IMR-90 (cell line): ENCODE measurements around the gene PHF20.
"Not testable (repeated sequence)": the region's sequence is repeated elsewhere in the genome, so short reads cannot be mapped to it uniquely, and the experiment has no call there.

Source experiments
- CHD1 ChIP-seq: IDR thresholded peaks from 2 replicates; pipeline ENCODE4 v1.6.1; 2012; ENCODE audit warnings: low read depth, low read length, improper control_type of control experiment
- MAZ ChIP-seq: IDR thresholded peaks from 2 replicates; pipeline ENCODE4 v1.6.1; 2012; ENCODE audit warnings: low read depth, mild to moderate bottlenecking, low read length, improper control_type of control experiment, moderate library complexity, borderline replicate concordance
- MXI1 ChIP-seq: IDR thresholded peaks from 2 replicates; pipeline ENCODE4 v1.6.1; 2012; ENCODE audit warnings: low read depth, mild to moderate bottlenecking, low read length, moderate library complexity, borderline replicate concordance
- NFE2L2 ChIP-seq: fragments of 150-350 bp; IDR thresholded peaks from 2 replicates; pipeline ENCODE4 v1.6.1; 2016; ENCODE audit warnings: low read depth, mild to moderate bottlenecking, low read length
- POLR2A ChIP-seq: IDR thresholded peaks from 2 replicates; pipeline ENCODE4 v1.6.1; 2012; ENCODE audit warnings: mild to moderate bottlenecking, low read depth, low read length
- RAD21 ChIP-seq: IDR thresholded peaks from 2 replicates; pipeline ENCODE4 v1.6.1; 2012; ENCODE audit warnings: low read length, improper control_type of control experiment
- RFX5 ChIP-seq: IDR thresholded peaks from 2 replicates; pipeline ENCODE4 v1.8.0; 2012; ENCODE audit warnings: low read depth, mild to moderate bottlenecking, low read length, moderate library complexity
- SMC3 ChIP-seq: fragments of 150-350 bp; IDR thresholded peaks from 2 replicates; pipeline ENCODE4 v1.6.1; 2016; ENCODE audit warnings: low read depth, mild to moderate bottlenecking, antibody characterized with exemption, low read length, moderate library complexity
- TF ChIP-seq, protein P1 (sequence below): conservative IDR thresholded peaks from 2 replicates; pipeline ENCODE4 v1.5.1; 2012; ENCODE audit warnings: mild to moderate bottlenecking, low read depth, low read length, improper control_type of control experiment
- TF ChIP-seq, protein P2 (sequence below): fragments of 150-350 bp; IDR thresholded peaks from 2 replicates; pipeline ENCODE4 v1.6.1; 2017; ENCODE audit warnings: mild to moderate bottlenecking, antibody characterized with exemption, low read length, low read depth

DNA sequence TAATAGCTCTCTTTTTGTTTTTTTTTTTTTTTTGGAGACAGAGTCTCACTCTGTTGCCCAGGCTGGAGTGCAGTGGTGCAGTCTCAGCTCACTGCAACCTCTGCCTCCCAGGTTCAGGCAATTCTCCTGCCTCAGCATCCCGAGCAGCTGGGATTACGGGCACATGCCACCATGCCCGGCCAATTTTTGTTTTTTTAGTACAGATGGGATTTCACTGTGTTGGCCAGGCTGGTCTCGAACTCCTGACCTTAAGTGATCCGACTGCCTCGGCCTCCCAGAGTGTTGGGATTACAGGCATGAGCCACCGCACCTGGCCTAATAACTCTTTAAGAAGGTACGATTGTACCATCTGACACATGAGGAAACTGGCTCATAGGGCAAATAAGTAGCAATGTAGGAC, 224.7 kb downstream of the PHF20 start:
- not testable (repeated sequence) for TF ChIP-seq NFE2L2, RAD21, MXI1, POLR2A, RFX5, MAZ, CHD1, SMC3
- TF ChIP-seq, protein P1, sequence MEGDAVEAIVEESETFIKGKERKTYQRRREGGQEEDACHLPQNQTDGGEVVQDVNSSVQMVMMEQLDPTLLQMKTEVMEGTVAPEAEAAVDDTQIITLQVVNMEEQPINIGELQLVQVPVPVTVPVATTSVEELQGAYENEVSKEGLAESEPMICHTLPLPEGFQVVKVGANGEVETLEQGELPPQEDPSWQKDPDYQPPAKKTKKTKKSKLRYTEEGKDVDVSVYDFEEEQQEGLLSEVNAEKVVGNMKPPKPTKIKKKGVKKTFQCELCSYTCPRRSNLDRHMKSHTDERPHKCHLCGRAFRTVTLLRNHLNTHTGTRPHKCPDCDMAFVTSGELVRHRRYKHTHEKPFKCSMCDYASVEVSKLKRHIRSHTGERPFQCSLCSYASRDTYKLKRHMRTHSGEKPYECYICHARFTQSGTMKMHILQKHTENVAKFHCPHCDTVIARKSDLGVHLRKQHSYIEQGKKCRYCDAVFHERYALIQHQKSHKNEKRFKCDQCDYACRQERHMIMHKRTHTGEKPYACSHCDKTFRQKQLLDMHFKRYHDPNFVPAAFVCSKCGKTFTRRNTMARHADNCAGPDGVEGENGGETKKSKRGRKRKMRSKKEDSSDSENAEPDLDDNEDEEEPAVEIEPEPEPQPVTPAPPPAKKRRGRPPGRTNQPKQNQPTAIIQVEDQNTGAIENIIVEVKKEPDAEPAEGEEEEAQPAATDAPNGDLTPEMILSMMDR = not testable (repeated sequence)
- TF ChIP-seq, protein P2, sequence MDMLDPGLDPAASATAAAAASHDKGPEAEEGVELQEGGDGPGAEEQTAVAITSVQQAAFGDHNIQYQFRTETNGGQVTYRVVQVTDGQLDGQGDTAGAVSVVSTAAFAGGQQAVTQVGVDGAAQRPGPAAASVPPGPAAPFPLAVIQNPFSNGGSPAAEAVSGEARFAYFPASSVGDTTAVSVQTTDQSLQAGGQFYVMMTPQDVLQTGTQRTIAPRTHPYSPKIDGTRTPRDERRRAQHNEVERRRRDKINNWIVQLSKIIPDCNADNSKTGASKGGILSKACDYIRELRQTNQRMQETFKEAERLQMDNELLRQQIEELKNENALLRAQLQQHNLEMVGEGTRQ = not testable (repeated sequence)
